ENCODE results near the gene VTN.

The VTN gene

DNA sequence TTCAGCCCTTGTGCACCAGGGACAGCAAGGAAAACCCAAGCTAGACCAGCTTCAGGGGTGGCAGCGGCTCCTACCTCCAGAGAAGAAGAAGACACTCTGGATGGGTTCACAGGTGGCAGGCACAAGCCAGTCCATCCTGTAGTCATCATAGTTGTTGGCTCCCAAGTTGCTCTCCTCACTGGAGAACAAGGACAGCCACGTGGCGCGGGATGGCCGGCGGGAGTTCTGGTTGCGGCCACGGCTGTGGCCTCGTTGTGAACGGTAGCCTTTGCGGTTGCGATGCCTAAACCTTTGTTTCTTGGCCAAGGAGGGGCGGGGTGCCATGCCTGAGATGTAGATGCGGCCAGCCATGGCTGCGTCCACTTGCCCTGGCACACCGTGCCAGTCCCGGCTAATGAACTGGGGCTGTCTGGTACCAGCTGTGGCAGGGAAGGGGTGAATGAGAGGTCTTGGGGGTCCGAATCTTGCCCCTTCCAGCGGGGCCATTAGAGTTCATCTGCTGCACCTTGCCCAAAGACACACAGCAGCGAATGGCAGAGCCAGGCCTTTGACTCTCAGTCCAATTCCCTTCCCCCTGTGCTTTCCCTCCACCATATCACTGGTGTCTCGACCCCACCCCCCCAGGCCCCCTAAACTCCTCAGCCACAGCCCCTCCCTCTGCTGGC is 2.3 kb downstream of the VTN start:
- no peak for DNase-seq

DNA sequence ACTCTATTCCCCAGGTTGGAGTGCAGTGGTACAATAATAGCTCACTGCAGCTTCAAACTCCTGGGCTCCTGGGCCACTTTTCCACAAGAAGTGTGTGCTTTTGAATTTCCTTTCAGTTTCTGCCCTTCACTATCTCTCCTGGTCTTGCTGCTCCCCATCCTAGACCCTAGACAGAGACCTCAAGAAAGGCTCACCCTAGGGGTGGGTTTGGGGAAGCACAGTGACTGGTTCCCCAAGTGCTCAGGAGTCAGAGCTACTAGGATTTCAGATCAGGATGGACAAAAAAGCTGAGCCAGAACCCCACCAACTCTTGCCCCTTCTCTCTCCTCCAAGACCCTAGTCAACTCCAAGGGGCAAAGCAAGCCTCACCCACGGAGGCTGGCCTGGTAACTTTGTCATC is 3.5 kb downstream of the VTN start:
- DNase-seq = no peak

DNA sequence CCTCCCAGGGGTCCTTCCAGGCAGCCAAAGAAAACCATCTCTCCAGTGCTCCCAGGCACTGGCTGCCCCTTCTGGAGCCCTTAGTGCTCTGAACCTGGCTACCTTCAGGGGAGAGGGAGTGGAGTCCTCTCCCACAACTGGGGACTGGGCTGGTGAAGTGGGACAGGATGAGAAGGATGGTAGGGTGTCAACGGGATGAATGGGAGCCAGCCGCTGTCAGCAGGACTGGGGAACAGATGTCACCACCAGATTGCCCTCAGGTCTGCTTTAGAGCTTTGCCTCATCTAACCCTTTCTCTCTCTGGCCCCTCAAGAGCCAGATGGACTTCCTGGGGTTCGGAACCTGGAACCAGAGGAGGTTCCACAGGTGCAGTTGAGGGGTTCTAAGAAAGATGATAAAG is 4.6 kb downstream of the VTN start:
- DNase-seq = no peak

DNA sequence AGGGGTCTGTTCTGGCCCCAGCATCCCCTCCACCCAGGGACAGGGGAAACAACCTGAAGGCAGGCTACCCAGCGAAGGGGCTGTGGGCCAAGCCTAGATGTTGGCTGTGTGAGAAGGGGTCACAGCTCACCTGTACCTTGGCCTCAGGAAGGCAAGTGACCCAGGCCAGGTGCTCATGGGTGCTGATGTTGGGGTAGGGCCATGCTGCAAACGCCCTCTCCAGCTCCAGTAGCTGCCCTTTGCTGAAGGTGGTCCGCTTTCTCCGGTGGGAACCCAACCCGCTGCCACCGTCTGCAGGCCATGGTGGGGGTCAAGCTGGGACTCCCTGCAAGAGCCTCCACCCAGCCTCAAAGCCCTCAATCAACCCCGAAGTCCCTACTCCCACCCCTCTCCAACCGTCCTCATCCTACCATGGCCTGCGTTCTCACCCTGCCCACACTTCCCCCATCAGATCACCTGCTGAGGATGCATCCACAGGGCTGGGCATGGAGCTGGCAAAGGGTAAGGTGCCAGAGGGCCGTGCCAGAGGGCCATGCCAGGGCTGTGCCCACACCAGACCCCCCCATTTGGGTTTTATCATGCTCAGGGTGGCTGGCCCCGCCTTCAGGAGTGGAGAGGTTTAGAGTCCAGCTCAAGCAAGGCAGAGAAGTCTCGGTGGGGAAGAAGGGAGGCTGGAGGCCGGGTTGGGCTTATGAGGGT is 5.3 kb downstream of the VTN start, which contains the start of gene SEBOX:
Gene SEBOX (minus strand): TSS at position 535 of the 699 bp plus-strand sequence. CDS start 48 bp downstream, at position 487.
- no peak for DNase-seq

DNA sequence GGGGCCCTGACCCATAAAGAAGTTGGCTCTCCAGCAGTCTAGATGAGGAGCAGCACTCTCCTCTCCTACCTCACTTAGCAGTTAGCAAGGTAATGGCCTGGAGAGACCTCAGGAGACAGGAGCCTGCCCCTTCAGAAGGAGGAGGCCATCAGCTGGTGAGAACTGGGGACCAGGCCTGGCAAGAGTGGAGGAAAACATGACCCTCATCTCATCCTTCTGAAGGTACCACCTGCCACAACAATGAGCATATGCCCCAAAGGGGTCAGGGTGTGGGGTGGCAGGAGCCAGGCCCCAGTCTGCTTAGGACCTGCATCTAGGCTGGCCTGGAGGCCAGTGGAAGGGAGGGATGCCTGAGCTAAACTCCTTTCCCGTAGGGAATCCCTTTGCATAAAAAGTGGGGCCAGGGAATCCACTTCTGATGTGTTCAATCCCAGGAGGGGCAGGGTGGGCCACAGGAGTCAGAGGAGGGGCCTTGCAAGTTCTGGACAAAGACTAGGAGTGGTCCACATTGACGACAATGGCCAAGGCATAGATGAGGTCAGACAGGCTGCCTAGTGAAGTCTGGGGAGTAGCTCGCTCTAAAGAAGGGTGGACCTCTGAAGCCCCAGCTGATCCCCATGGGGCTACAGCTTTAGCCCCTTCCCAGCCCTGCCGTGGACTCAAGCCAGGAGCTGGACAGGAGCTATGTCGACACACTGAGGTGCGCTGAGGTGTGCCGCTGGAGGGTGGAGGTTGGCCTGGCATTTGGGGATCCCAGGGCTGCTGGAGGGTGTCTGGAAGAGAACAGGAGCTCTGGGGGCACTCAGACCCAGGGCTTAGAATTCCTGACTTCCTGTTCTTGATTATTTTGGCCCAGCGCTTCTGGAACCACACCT is 6.1 kb downstream of the VTN start:
- no peak for DNase-seq

DNA sequence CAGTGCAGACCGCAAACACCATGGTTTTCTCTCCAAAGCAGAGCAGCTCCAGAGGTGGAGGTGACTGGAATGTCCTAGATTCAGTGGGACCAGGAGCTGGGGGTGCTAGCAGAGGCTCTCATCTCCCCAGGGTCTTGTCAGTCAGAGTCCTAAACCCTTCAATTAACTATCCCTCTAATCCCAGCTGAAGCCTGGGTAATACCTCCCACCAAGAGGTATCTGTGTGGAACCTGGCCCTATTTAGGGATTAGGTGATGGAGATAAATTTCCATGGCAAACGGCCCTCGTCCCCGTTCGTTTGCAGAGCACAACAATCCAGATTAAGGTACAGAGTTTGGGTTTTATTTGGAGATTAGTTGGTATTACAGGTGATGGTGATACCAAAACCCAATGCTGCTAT is 6.9 kb downstream of the VTN start:
- DNase-seq = no peak

DNA sequence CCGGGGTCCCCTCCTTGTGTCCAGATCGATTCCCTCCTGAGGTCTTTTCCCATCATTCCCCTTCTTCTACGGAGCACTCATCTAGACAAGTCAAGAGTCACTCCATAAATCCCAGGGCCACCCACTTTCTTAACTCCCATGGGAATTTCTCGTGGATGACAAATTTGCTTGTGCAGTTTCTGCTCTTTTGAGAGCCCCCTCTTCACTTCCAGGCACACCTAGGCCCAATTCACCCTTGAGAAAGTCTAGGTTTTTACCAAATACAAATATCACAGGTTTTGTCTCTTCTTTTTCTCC is 12.3 kb downstream of the VTN start:
- no peak for DNase-seq

DNA sequence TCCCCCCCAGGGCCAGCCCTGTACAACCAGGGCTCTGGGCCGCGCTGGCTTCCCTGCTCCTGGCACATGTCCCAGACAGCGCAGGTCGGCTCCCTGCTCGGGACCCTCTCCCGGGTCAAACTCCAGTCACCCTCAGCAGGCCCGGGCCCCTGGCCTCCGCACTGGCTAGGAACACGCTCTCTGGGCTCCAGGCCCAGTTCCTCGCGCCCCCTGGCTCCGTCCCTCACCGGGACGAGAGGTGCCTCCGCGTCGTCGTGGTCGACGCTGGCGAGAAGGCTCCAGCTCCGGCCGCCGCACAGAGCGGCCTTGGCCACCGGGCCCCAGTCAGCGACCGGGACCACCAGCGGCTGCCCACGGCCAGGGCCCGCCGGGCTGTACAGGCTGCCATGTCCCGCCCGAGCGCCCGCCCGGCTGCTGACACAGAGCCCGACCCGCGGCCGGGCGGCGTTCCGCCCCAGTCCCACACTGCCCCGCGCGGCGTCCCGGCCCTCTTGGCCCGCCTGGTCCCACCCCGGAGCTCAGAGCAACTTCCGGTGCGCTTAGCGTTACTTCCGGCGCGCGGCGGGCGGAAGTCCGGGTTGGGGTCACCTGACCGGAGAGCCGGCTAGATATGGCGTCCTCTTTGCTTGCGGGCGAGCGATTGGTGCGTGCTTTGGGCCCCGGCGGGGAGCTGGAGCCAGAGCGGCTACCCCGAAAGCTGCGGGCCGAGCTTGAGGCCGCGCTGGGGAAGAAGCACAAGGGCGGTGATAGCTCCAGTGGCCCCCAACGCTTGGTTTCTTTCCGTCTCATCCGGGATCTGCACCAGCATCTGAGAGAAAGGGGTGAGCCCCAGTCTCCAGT is 12.8 kb downstream of the VTN start, which contains the start of gene POLDIP2:
Gene POLDIP2 (minus strand): TSS at position 467 of the 840 bp plus-strand sequence. CDS start 79 bp downstream, at position 388.
- peak; percentile 90 for DNase-seq

DNA sequence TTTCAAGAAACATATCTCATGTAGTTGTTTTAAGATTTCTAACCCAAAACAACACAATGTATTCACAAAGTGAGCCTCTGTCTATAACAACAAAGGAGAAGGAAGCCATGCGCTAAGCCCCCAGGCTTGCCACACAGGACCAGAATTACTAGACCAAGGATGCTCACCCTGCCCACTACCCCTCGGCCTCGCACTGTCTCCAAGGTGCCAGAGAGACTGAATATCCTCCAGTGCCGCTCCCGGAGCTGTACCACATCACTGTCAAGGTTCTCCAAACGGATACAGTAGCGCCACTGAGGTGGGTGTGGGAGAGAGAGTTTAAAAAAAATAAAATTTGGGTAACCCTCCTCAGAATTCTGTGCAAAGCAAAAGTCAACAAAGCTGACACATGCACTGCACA is 19.8 kb downstream of the VTN start:
- no peak for DNase-seq

DNA sequence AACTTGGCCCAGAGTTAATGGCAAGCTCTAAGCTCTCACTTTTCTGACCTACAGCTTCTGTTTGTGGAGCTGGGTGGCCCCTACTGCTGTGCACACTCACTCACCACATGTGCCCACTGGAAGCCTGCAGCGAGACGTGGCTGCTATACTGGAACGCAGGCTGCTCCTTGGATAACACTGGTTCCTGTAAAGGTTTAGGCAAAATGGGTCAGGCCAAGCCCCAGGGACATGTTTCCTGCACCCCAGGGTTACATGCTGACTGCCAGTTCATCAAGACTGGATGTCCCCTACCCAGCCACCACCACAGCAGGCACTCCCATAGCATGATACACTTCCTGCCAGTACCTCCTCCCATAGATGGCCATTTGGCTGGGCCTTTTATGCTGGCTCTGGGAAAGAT is 21.1 kb downstream of the VTN start:
- no peak for DNase-seq

DNA sequence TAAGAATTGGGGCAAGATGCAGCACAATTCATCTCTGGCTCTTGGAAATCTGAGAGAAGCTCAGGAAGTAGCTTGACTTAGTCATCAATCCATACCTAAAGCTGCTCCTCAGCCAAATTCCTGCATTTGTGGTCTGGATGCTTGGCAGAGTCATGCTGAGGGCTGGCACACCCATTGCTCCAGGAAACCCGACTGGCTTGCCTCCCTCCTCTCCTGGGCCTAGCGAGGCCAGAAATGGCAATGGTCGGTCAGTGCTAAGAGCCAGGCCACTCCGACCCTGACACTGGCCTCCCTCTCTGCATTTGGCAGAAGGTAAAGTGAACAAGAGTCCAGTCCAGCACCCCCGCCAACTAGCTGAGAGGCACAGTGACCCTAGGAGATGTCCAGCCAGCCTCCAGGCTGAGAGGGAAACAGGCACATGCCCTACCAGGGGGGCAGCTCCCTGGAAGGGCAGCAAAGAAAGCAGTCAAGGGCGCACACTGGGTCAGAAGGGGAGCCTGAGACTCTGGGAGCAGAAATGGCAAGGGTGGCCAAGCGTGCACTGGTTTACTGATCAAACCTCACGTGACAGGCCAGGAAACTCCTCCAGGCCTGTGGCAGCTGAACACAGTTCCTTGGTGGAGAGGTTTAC is 22.7 kb downstream of the VTN start:
- DNase-seq = no peak

DNA sequence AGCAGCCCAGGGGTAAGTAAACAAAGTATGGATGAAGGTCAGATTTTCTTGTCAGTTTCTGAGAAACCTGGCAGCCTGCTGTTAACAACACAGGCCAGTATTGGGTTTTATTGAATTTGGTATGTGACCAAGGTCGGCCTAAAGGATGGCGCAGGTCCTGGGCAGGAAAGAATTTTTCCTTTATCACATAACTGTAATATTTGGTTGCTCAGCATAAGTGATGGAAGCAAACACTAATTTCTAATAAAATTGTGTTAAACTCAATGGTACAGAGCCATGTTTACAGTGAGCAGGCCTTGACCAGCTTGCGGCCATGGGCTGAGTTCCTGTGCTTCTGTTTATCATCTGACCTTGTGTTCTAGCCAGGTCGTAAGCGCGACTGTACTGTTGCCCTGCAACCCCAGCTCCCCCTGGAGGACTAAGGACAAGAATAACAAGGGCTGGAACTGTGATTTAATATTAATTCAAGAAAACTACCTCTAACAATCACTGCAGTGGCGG is 23.3 kb downstream of the VTN start:
- DNase-seq = no peak

DNA sequence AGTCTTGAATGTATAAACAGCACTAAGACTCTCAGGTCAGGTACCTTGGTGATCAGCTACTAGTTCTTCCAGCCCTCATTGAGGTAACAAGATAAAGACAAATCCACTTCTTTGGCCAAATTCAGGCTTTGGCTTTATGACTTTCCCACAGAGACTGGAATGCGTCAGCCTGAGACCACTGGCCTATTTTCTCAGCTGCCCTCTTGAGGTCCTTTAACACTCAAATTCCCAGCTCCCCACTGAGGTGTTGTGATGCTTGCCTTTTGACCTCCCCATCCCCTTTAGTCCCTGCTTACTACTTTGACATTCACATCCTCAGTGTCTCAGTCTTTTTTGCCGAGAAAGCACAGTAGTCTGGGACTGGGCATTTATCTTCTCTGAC is 23.9 kb downstream of the VTN start:
- no peak for DNase-seq

DNA sequence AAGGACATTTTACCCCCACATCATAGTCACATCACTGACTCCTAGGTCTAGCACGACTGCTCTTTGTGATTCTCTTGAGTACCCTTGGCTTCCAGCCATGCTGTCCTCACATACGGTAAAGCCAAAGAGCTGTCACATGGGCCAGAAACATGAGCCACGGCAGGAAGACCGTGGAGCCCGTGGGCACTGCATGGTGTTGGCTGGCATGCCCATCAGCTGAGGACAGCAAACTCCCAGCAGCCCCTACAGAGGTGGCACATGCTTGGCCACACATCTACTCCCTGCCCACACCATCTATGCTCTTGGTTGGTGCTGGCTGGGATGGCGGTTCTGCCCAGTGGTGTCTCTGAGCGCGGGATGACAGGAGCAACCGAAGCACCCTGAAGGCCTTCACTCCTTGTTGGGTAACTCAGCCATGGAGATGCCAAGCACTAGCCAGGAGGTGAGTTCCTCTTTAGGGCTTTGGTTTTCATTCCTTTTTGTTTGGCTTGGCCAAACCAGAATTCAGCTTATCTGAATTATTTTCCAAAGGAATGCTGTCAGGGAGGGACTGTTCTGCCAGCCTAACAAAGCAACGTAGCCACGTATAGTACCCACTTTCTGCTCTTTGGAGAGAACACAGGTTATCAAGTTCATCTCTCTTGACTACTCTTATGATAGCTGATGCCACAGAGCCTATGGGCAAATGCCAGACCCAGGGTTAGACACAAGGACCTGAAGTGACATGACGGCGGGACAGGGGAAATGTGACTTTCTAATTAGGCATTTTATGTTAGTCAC is 24.5 kb downstream of the VTN start:
- DNase-seq = no peak

DNA sequence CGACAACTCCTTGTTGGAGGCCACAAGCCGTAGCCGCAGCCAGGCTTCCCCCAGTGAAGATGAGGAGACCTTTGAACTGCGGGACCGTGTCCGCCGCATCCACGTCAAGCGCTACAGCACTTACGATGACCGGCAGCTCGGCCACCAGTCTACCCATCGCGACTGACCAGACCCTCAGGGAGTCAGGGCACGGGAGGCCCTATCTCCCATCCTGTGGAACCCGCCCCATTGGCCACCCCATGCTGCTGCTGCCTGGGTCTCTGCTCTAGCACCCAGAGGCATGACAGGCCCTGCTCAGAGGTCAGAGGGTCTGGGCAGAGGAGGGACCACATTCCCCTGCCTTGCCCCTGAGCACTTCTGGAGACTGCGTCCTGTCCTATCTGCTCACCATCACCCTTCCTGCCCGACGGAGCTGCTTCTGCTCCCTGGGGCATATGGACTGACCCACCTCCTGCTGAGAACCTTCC is 25.6 kb downstream of the VTN start:
- DNase-seq = no peak

DNA sequence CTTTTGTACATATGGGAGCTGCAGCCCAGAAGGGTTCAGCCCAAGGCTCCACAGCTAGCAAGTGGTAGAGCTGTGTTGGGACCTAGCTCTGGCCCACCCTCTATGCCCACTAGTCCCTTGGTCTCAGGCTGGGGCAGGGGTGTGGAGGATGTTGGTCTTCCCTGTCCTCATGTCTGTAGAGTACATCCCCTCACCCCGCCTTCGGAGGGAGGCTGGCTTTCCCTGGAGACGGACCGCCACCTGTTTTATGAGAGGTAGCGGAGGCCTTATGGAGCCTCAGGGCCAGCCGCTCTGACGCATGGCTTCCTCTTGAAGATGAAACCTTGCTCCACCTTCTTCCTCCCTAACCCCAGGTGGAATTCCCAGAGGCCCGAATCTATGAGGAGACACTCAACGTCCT is 26.1 kb downstream of the VTN start:
- no peak for DNase-seq

DNA sequence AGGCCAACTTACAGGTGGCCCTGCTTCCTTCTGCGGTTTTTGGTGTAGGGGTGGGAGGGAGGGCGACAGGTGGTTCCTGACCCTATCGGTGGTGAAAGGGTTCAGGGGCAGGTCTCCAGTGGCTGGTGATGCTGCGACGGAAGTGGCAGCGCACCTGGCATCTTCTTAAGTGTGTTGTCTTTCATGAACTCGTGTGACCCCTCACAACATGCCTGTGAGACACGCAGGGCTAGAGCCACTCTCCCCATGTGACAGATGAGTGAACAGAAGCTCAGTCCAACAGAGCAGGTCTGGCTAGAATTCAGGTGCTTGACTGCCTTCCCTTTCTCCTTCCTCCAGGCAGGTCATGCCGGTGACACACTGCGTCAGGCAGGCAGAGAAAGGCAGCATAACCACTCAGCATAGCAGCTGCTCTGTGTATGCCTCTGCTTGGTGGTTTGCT is 26.6 kb downstream of the VTN start:
- no peak for DNase-seq

DNA sequence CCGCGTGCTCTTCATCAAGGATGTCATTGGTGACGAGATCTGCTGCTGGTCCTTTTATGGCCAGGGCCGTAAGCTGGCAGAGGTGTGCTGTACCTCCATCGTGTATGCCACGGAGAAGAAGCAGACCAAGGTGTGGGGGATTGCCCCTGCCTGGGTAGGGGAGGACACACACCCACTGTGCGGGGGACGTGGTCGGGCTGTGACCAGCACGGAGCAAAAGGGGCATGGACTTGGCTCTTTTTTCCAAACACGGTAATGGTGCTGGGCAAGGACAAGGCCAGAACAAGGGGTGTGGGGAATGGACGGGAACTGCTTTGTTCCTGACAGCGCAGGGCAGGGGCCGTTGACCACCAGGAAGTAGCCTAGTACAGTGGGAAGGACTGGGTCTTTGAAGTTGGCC is 27.8 kb downstream of the VTN start:
- DNase-seq = no peak

DNA sequence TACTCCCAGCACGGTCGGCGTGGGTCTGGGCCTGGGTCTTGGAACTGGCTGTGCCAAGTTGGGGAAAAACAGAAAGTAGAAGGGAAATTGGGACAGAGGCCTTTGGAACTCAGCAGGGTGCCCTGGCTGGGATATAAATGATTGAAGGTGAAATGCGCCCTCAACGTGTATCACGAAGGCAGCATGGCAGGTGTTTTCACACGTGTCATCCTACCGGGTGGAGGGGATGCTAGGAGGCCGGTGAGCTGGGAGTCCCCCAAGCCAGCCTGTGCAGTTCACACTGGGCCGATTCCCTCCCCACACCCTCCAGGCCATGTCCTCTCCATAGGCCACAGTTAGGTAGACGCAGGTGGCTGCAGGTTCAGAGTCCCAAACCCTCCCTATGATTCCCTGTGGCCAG is 28.6 kb downstream of the VTN start:
- DNase-seq = no peak

DNA sequence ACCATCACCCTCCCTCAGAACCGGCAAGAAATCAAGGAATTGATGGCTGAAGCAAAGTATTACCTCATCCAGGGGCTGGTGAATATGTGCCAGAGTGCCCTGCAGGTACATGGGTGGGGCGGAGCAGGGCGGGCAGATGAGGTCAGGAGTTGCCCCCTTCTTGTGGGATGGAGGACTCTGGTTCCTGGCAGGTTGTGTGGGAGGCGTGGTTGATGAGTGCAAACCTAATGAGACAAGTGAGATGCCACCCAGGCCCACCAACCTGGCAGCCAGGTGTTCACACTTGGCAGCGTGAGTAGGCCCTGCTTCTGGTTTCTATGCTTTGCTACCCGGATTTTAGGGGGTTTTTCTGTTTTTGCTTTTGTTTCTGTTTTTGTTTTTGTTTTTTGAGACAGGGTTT is 29.7 kb downstream of the VTN start:
- DNase-seq = no peak

DNA sequence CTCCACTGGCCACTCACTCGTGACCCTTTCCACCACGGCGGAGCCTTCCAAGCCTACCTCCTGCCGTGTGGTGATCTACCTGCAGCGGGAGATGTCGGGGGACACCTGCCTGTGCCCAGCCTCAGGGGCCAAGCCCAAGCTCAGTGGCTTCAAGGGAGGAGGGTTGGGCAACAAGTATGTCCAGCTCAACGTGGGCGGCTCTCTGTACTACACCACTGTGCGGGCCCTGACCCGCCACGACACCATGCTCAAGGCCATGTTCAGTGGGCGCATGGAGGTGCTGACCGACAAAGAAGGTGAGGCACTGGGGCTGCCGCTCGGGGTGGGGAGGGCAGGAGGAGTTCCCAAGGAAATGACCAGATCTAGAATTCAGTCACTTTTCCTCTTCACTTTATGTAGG is 30.7 kb downstream of the VTN start:
- DNase-seq = no peak

All from NCI-H1092 treated with DMSO at 0.1 percent for 48 hours (cell line).